ENCODE measurements around the gene PSMC3.

Gene PSMC3

DNA sequence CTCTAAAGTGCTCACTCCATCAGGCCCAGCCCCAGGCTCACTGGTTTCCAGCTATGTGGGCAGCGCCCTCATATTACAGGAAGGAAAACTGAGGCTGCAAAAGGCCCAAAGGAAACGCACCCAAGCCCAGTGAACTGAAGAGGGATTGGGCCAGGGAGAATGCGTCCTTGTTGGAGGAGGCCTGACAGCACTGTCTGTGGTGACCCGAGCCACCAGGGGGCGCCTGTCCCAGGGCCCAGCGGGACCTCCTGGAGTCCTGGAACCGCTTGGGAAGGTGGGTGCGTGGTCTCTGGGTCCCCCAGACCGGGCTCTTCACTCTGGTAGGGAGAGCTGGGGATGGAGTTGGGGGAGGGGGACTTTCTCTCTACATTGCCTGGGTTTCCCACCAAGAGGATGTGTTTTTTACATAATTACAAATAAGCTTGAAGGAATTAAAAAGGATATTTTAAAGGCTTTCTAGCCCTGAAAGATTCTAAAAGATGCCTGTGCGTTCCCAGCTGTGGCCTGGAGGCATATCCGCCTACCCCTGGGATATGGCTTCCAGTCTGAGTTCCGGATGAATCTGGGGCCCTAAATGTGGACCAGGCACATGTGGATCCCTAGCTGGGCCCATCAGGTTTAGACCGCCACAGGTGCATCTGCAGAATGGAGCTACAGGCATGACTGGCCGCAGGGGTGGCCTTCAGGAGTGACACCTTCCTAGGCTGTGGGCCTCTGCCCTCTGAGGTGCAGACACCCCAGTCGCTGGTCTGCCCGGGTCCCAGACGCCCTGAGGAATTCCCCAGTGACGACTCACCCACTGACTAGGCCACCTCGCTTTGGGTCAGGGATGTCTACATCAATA is 52.1 kb downstream of the PSMC3 start:
- TF ChIP-seq, protein P1, sequence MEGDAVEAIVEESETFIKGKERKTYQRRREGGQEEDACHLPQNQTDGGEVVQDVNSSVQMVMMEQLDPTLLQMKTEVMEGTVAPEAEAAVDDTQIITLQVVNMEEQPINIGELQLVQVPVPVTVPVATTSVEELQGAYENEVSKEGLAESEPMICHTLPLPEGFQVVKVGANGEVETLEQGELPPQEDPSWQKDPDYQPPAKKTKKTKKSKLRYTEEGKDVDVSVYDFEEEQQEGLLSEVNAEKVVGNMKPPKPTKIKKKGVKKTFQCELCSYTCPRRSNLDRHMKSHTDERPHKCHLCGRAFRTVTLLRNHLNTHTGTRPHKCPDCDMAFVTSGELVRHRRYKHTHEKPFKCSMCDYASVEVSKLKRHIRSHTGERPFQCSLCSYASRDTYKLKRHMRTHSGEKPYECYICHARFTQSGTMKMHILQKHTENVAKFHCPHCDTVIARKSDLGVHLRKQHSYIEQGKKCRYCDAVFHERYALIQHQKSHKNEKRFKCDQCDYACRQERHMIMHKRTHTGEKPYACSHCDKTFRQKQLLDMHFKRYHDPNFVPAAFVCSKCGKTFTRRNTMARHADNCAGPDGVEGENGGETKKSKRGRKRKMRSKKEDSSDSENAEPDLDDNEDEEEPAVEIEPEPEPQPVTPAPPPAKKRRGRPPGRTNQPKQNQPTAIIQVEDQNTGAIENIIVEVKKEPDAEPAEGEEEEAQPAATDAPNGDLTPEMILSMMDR (IDR thresholded peaks at IDR 0.05; ENCODE audit: low read depth, low read length, missing control alignments), result peak; percentile 97
- no peak overlapping the region for H3K4me3 ChIP-seq (replicated peaks; ENCODE audit: low read depth, low read length)
- peak; percentile 20 for DNase-seq (ENCODE audit: extremely low read depth, low read depth)

DNA sequence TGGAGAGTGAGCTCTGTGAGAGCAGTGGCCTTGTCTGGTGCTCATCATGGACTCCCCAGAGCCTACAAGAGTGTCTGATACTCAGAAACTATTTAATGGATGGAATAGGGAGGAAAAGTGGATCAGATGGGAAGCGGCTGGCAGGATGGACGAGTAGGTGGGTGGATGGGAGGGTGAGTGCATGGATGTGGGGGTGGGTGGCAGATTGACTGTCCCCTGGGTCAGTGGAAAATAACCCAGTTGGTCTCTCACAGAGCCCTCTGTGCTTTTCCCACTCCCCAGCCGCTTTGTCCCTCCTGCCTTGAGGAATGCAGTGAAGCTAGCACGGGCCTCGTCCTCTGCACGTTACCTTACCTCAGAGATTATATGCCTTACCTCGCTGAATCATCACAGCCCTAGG is 53.8 kb downstream of the PSMC3 start:
- no peak overlapping the region for H3K4me3 ChIP-seq (replicated peaks; ENCODE audit: low read depth, low read length)
- TF ChIP-seq, protein P1 (IDR thresholded peaks at IDR 0.05; ENCODE audit: low read depth, low read length, missing control alignments), result no peak
- DNase-seq (ENCODE audit: extremely low read depth, low read depth), result no peak

DNA sequence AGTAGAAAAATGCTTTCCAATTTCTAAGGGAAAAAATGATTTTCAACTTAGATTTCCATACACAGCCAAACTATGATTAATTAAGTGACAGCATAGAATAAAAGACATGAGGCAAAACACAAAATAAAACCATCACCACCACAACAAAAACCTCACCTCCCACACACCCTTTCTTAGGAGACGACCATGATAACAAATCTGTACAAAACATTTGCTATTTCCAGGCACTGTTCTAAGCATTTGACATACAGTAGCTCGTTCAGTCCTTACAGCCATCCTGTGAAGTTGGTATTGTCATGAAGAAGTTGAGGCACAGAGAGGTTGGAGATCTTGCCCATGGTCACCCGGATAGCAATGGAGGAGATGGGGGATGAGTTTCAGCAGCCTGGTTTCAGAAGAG is 56.6 kb downstream of the PSMC3 start:
- H3K4me3 ChIP-seq (replicated peaks; ENCODE audit: low read depth, low read length), result no peak overlapping the region
- DNase-seq (ENCODE audit: extremely low read depth, low read depth), result no peak
- TF ChIP-seq, protein P1 (IDR thresholded peaks at IDR 0.05; ENCODE audit: low read depth, low read length, missing control alignments), result no peak

All from HFF-Myc (cell line).